Fibroblast of lung (primary cell): Measurements from ENCODE around the gene SCUBE1. TPM values are rescaled to one million over a fixed set of nuclear protein-coding genes. Genes with fewer than 3 reads are reported as not detected.

ENCODE experiments used
- DNase-seq, 2 donors: peaks; one replicate each; pipeline versions ENCODE4 v3.0.0 to v3.0.0-alpha.2; 2010; ENCODE audit warnings: low read depth in 2 of 2
- H2AFZ ChIP-seq: 2 replicates; pipeline ENCODE4 v1.5.1; 2012; ENCODE audit warnings: low read length, control low read depth, inconsistent platforms
- H3K27ac ChIP-seq: 2 replicates; pipeline ENCODE4 v1.5.1; 2011; ENCODE audit warnings: low read length, control low read depth; ENCODE audit not compliant: insufficient read depth
- H3K27me3 ChIP-seq: 2 replicates; pipeline ENCODE4 v1.5.1; 2011; ENCODE audit warnings: mild to moderate bottlenecking, low read length; ENCODE audit not compliant: control insufficient read depth, insufficient read depth
- H3K36me3 ChIP-seq: 2 replicates; pipeline ENCODE4 v1.5.1; 2011; ENCODE audit warnings: low read length; ENCODE audit not compliant: control insufficient read depth, insufficient read depth
- H3K4me1 ChIP-seq: 2 replicates; pipeline ENCODE4 v1.5.1; 2011; ENCODE audit warnings: low read length; ENCODE audit not compliant: control insufficient read depth, insufficient read depth; ENCODE audit errors: extremely low read depth
- H3K4me2 ChIP-seq: 2 replicates; pipeline ENCODE4 v1.5.1; 2011; ENCODE audit warnings: low read length, control low read depth; ENCODE audit not compliant: insufficient read depth; ENCODE audit errors: extremely low read depth
- H3K4me3 ChIP-seq, 4 experiments: fragments of 200-600 bp in 1 of 4; sonication (generic) in 1 of 4; replicated peaks in 1 of 4; 2 replicates each; pipeline ENCODE4 v1.5.1; 2011 to 2016; ENCODE audit warnings: low read length in 4 of 4, low read depth in 3 of 4, mild to moderate bottlenecking in 3 of 4, control low read depth in 2 of 4, inconsistent platforms in 1 of 4, mixed read lengths in 1 of 4; ENCODE audit not compliant: insufficient read depth in 1 of 4; ENCODE audit errors: control extremely low read depth in 1 of 4
- H3K79me2 ChIP-seq: 2 replicates; pipeline ENCODE4 v1.5.1; 2012; ENCODE audit warnings: mild to moderate bottlenecking, low read length, inconsistent platforms; ENCODE audit not compliant: control insufficient read depth, insufficient read depth
- H3K9ac ChIP-seq: 2 replicates; pipeline ENCODE4 v1.5.1; 2011; ENCODE audit warnings: mild to moderate bottlenecking, low read length, control low read depth; ENCODE audit not compliant: insufficient read depth
- H3K9me3 ChIP-seq: 2 replicates; pipeline ENCODE4 v1.5.1; 2012; ENCODE audit warnings: low read depth, low read length; ENCODE audit not compliant: control insufficient read depth, insufficient read depth
- H4K20me1 ChIP-seq: 2 replicates; pipeline ENCODE4 v1.5.1; 2011; ENCODE audit warnings: low read length; ENCODE audit not compliant: control insufficient read depth, insufficient read depth; ENCODE audit errors: extremely low read depth
- CTCF ChIP-seq, 2 donors: IDR thresholded peaks in 1 of 2; conservative IDR thresholded peaks in 1 of 2; 1 replicate in 1 of 2; 2 replicates in 1 of 2; pipeline ENCODE4 v1.5.1; 2011 to 2012; ENCODE audit warnings: low read length in 2 of 2, control low read depth in 1 of 2, inconsistent platforms in 1 of 2, low read depth in 1 of 2, mild to moderate bottlenecking in 1 of 2
- EZH2 ChIP-seq: IDR thresholded peaks from 2 replicates; pipeline ENCODE4 v1.5.1; 2012; ENCODE audit warnings: low read length, control low read depth, mild to moderate bottlenecking; ENCODE audit errors: missing control alignments
- polyA plus RNA-seq, 2 donors: library from polyadenylated mRNA; depleted of rRNA in 1 of 2; stranded (reverse) in 1 of 2; unstranded in 1 of 2; fragments of >200 nt; gene quantifications; 2 replicates each; pipeline ENCODE4 v1.2.1, GENCODE V29; 2011 to 2012; ENCODE audit warnings: missing spikeins in 1 of 2
- total RNA-seq: library from RNA; depleted of rRNA; stranded (reverse); fragments of >200 nt; gene quantifications from 2 replicates; pipeline ENCODE4 v1.2.1, GENCODE V29; 2014

The SCUBE1 gene
- total and polyA plus RNA-seq, 2 donors (not counting 1 experiment from before 2014, with no cell fraction given), result 0.17 TPM; not detected in 1

GRCh38 chr22:43217285-43218030, 125.7 kb downstream of the SCUBE1 start:
- H3K79me2 ChIP-seq, result no peaks in the 10 kb centered on the region
- H3K27me3 ChIP-seq, result peaks cover 3% of the 10 kb centered on the region
- H3K4me3 ChIP-seq, result no peak overlapping the region
- H3K9ac ChIP-seq, result no peak overlapping the region
- no peak overlapping the region for H2AFZ ChIP-seq
- H3K36me3 ChIP-seq, result no peaks in the 10 kb centered on the region
- no peaks in the 10 kb centered on the region for H3K9me3 ChIP-seq
- H3K4me1 ChIP-seq, result no peaks in the 10 kb centered on the region
- H3K27ac ChIP-seq, result no peak overlapping the region
- H4K20me1 ChIP-seq, result no peaks in the 10 kb centered on the region
- DNase-seq, result no peak
- no peak overlapping the region for H3K4me2 ChIP-seq
- TF ChIP-seq CTCF (conservative IDR thresholded peaks at IDR 0.05 in 1 of 2, IDR thresholded peaks at IDR 0.05 in 1 of 2; ENCODE audit: low read depth in 1 of 2, low read length in 2 of 2), result no peak

GRCh38 chr22:43216738-43217137, 126.4 kb downstream of the SCUBE1 start:
- Histone ChIP-seq H3K4me1 (no peaks in the 10 kb centered on the region), H3K79me2 (no peaks in the 10 kb centered on the region)

GRCh38 chr22:43213962-43214361, 129.2 kb downstream of the SCUBE1 start:
- Histone ChIP-seq H3K4me3 (no peak overlapping the region), H3K27me3 (peaks cover 3% of the 10 kb centered on the region), H3K79me2 (no peaks in the 10 kb centered on the region), H3K36me3 (no peaks in the 10 kb centered on the region), H3K4me1 (no peaks in the 10 kb centered on the region), H3K9ac (no peak overlapping the region), H3K27ac (no peak overlapping the region), H3K4me2 (no peak overlapping the region), H2AFZ (no peak overlapping the region), H3K9me3 (no peaks in the 10 kb centered on the region), H4K20me1 (no peaks in the 10 kb centered on the region)
- TF ChIP-seq CTCF (conservative IDR thresholded peaks at IDR 0.05 in 1 of 2, IDR thresholded peaks at IDR 0.05 in 1 of 2; ENCODE audit: low read depth in 1 of 2, low read length in 2 of 2) (no peak), EZH2 (no peak)
- DNase-seq, result no peak

More at GRCh38 chr22:43216738-43217137, 126.4 kb downstream of the SCUBE1 start:
- no peak for DNase-seq
- no peak overlapping the region for H3K27ac ChIP-seq
- H3K4me3 ChIP-seq, result no peak overlapping the region
- no peak overlapping the region for H3K9ac ChIP-seq
- no peaks in the 10 kb centered on the region for H4K20me1 ChIP-seq
- TF ChIP-seq CTCF (conservative IDR thresholded peaks at IDR 0.05 in 1 of 2, IDR thresholded peaks at IDR 0.05 in 1 of 2; ENCODE audit: low read depth in 1 of 2, low read length in 2 of 2) (no peak), EZH2 (no peak)
- peaks cover 3% of the 10 kb centered on the region for H3K27me3 ChIP-seq
- no peaks in the 10 kb centered on the region for H3K9me3 ChIP-seq
- H2AFZ ChIP-seq, result no peak overlapping the region
- H3K36me3 ChIP-seq, result no peaks in the 10 kb centered on the region
- no peak overlapping the region for H3K4me2 ChIP-seq
